Right forelimb (tissue), 1 donor: ENCODE measurements around the gene LARP4B.

Experiments used
- DNase-seq: peaks from one replicate; pipeline ENCODE4 v3.0.0-alpha.2; 2018

The LARP4B gene

GRCh38 chr10:805620-806305 is 125.7 kb downstream of the LARP4B start:
- DNase-seq = no peak

- DNase-seq = no peak
These were observed 126.5 kb downstream of the LARP4B start for GRCh38 chr10:804787-805619.

GRCh38 chr10:804191-804781 is 127.2 kb downstream of the LARP4B start:
- no peak for DNase-seq

- no peak for DNase-seq
These were observed 128.3 kb downstream of the LARP4B start for GRCh38 chr10:803041-803741.

GRCh38 chr10:802506-802905 is 129.0 kb downstream of the LARP4B start:
- DNase-seq = no peak

GRCh38 chr10:797179-797578 is 134.3 kb downstream of the LARP4B start:
- DNase-seq = no peak

- no peak for DNase-seq
These were observed 135.3 kb downstream of the LARP4B start for GRCh38 chr10:796233-796632.

GRCh38 chr10:794382-794956 is 137.0 kb downstream of the LARP4B start:
- DNase-seq = peak; percentile 30

GRCh38 chr10:792792-793100 is 138.8 kb downstream of the LARP4B start:
- no peak for DNase-seq

- DNase-seq = no peak
These were observed 139.3 kb downstream of the LARP4B start for GRCh38 chr10:792083-792791.

- DNase-seq = no peak
These were observed 139.9 kb downstream of the LARP4B start for GRCh38 chr10:791639-792038.

GRCh38 chr10:790821-791551 is 140.5 kb downstream of the LARP4B start:
- no peak for DNase-seq

- DNase-seq = no peak
These were observed 141.4 kb downstream of the LARP4B start for GRCh38 chr10:789831-790701.

GRCh38 chr10:788796-789748 is 142.4 kb downstream of the LARP4B start:
- no peak for DNase-seq

GRCh38 chr10:787933-788651 is 143.4 kb downstream of the LARP4B start:
- DNase-seq = no peak

GRCh38 chr10:786633-787474 is 144.7 kb downstream of the LARP4B start:
- DNase-seq = no peak

GRCh38 chr10:785861-786214 is 145.7 kb downstream of the LARP4B start:
- DNase-seq = no peak
